Measurements from ENCODE around the gene FASTK. TPM values are rescaled to one million over a fixed set of nuclear protein-coding genes. Genes with fewer than 3 reads are reported as not detected.
A peak's percentile ranks its signal among the peaks of the same experiment; 100 is the strongest.

The FASTK gene
- polyA plus RNA-seq, 4 donors: 45.1 to 83.4 (median 69.9) TPM

- no peak for DNase-seq (ENCODE audit: low read depth in 4 of 4, low spot score in 2 of 4)
Measured at GRCh38 chr7:151101621-151102396, 21.2 kb upstream of the FASTK start.

GRCh38 chr7:151100921-151101320, 20.3 kb upstream of the FASTK start:
- DNase-seq (ENCODE audit: low read depth in 4 of 4, low spot score in 2 of 4): no peak

GRCh38 chr7:151099486-151100211, 19.0 kb upstream of the FASTK start:
- no peak for DNase-seq (ENCODE audit: low read depth in 4 of 4, low spot score in 2 of 4)

- no peak for DNase-seq (ENCODE audit: low read depth in 4 of 4, low spot score in 2 of 4)
Measured at GRCh38 chr7:151095828-151096475, 15.3 kb upstream of the FASTK start.

GRCh38 chr7:151095123-151095797, 14.7 kb upstream of the FASTK start:
- DNase-seq (ENCODE audit: low read depth in 4 of 4, low spot score in 2 of 4): no peak

GRCh38 chr7:151094675-151095074, 14.1 kb upstream of the FASTK start:
- no peak for DNase-seq (ENCODE audit: low read depth in 4 of 4, low spot score in 2 of 4)

- DNase-seq (ENCODE audit: low read depth in 4 of 4, low spot score in 2 of 4): no peak
Measured at GRCh38 chr7:151093748-151094147, 13.1 kb upstream of the FASTK start.

- no peak for DNase-seq (ENCODE audit: low read depth in 4 of 4, low spot score in 2 of 4)
Measured at GRCh38 chr7:151091988-151092387, 11.4 kb upstream of the FASTK start.

GRCh38 chr7:151091431-151091830, 10.8 kb upstream of the FASTK start:
- no peak for DNase-seq (ENCODE audit: low read depth in 4 of 4, low spot score in 2 of 4)

- DNase-seq (ENCODE audit: low read depth in 4 of 4, low spot score in 2 of 4): no peak
Measured at GRCh38 chr7:151091003-151091402, 10.4 kb upstream of the FASTK start.

- DNase-seq (ENCODE audit: low read depth in 4 of 4, low spot score in 2 of 4): no peak
Measured at GRCh38 chr7:151089893-151090730, 9.5 kb upstream of the FASTK start.

- DNase-seq (ENCODE audit: low read depth in 4 of 4, low spot score in 2 of 4): no peak
Measured at GRCh38 chr7:151088856-151089699, 8.5 kb upstream of the FASTK start.

- DNase-seq (ENCODE audit: low read depth in 4 of 4, low spot score in 2 of 4): no peak
Measured at GRCh38 chr7:151088019-151088855, 7.6 kb upstream of the FASTK start.

GRCh38 chr7:151087245-151088018, 6.8 kb upstream of the FASTK start:
- DNase-seq (ENCODE audit: low read depth in 4 of 4, low spot score in 2 of 4): no peak

- no peak for DNase-seq (ENCODE audit: low read depth in 4 of 4, low spot score in 2 of 4)
Measured at GRCh38 chr7:151086802-151087244, 6.2 kb upstream of the FASTK start.

- DNase-seq (ENCODE audit: low read depth in 4 of 4, low spot score in 2 of 4): peak in 1 of 4 donors; percentile 77
Measured at GRCh38 chr7:151085691-151086620, 5.3 kb upstream of the FASTK start, which contains the start of gene AGAP3. TSS of gene AGAP3 (plus strand) at chr7:151086475. CDS start at chr7:151086742, 267 bp downstream.
